Transverse colon (tissue), 4 donors: ENCODE measurements around the gene NUMBL. TPM values are rescaled to one million over a fixed set of nuclear protein-coding genes. Genes with fewer than 3 reads are reported as not detected.

Source experiments
- DNase-seq: peaks from one replicate; pipeline ENCODE4 v3.0.0-alpha.2; 2019
- H3K27ac ChIP-seq, 4 donors: fragments of 200-600 bp; sonication (generic); 2 replicates each; pipeline ENCODE4 v1.5.1; 2016 to 2018; ENCODE audit warnings: inconsistent platforms in 4 of 4
- H3K27me3 ChIP-seq: fragments of 200-600 bp; sonication (generic); 2 replicates; pipeline ENCODE4 v1.5.1; 2017; ENCODE audit warnings: inconsistent platforms
- H3K36me3 ChIP-seq, 4 donors: fragments of 200-600 bp; sonication (generic); 2 replicates each; pipeline ENCODE4 v1.5.1; 2017 to 2019; ENCODE audit warnings: inconsistent platforms in 4 of 4
- H3K4me1 ChIP-seq, 4 donors: fragments of 200-600 bp; sonication (generic); 2 replicates each; pipeline ENCODE4 v1.5.1; 2017 to 2020; ENCODE audit warnings: inconsistent platforms in 4 of 4
- H3K4me3 ChIP-seq, 4 donors: fragments of 200-600 bp; sonication (generic); 1 replicate in 1 of 4; 2 replicates in 3 of 4; pipeline versions ENCODE4 v1.5.1 to v1.6.1; 2017 to 2019; ENCODE audit warnings: inconsistent platforms in 4 of 4
- H3K9me3 ChIP-seq, 2 donors: fragments of 200-600 bp; sonication (generic); 2 replicates each; pipeline ENCODE4 v1.5.1; 2017 to 2019; ENCODE audit warnings: inconsistent platforms in 2 of 2
- CTCF ChIP-seq, 5 experiments: fragments of 200-600 bp in 3 of 5; fragments of 450-650 bp in 2 of 5; sonication (generic) in 3 of 5; IDR thresholded peaks; 1 replicate in 2 of 5; 2 replicates in 3 of 5; pipeline ENCODE4 v1.5.1; 2016 to 2017; ENCODE audit warnings: antibody characterized with exemption in 5 of 5, inconsistent platforms in 3 of 5, mild to moderate bottlenecking in 2 of 5, moderate library complexity in 1 of 5
- EP300 ChIP-seq: sonication (generic); formaldehyde crosslinking; IDR thresholded peaks from one replicate; pipeline ENCODE4 v1.6.1; 2017; ENCODE audit warnings: antibody characterized with exemption, low read depth
- POLR2A ChIP-seq: fragments of 450-650 bp; IDR thresholded peaks from one replicate; pipeline ENCODE4 v1.6.1; 2016; ENCODE audit warnings: antibody characterized with exemption, mild to moderate bottlenecking, moderate library complexity
- POLR2AphosphoS5 ChIP-seq, 3 donors: sonication (generic); formaldehyde crosslinking; IDR thresholded peaks; one replicate each; pipeline ENCODE4 v1.6.1; 2016; ENCODE audit warnings: antibody characterized with exemption in 3 of 3
- WGBS, 2 donors: methylation state at CpG; one replicate each; pipeline ENCODE4 v1.1.5; 2018; ENCODE audit warnings: low coverage in 1 of 2; 5-methylcytosine and 5-hydroxymethylcytosine counted together
- in situ Hi-C, 4 donors: fragments of 200-750 bp; cut with MboI; loops; one replicate each; pipeline versions ENCODE4 v1.15.0 to v1.15.1; 2017; ENCODE audit warnings: low sequenced_read_pairs in 3 of 4, low pct_ligation_motif_present in 1 of 4, low pct_unique_long_range_greater_than_20kb in 1 of 4
- intact Hi-C: fragments of 100-400 bp; cut with DNase I; formaldehyde crosslinking; loops from one replicate; pipeline ENCODE4 v1.15.1; 2023; ENCODE audit warnings: low total_unique reads
- total RNA-seq, 4 donors: library from RNA; depleted of rRNA; stranded (reverse); fragments of >200 nt; gene quantifications; one replicate each; pipeline ENCODE4 v1.1.0, GENCODE V29; 2016

Gene NUMBL
- total RNA-seq, 4 donors from 2014 or later = 9.0 to 44.9 (median 20.4) TPM

- Histone ChIP-seq H3K4me1 (peaks cover 6 to 31% (median 24%) of the 10 kb centered on the region in 4 donors), H3K9me3 (no peaks in the 10 kb centered on the region), H3K4me3 (no peak overlapping the region), H3K36me3 (peaks cover 0 to 48% (median 22%) of the 10 kb centered on the region in 4 donors), H3K27me3 (no peaks in the 10 kb centered on the region), H3K27ac (no peak overlapping the region)
- in situ Hi-C loops (loop anchor here in 1 of 4 donors (25.0 kb wide), 1 partner anchor 87 kb away; no protein-coding TSS in a partner anchor), intact Hi-C loops (no loop called here)
- TF ChIP-seq POLR2A (no peak), POLR2AphosphoS5 (IDR thresholded peaks at IDR 0.05) (no peak), CTCF (IDR thresholded peaks at IDR 0.05) (no peak), EP300 (no peak)
- no peak for DNase-seq
- 68 to 99% methylated on average over 3 of the region's 3 CpGs for WGBS, 2 donors
These were observed 34.4 kb upstream of the NUMBL start for GRCh38 chr19:40724855-40725254.

DNA sequence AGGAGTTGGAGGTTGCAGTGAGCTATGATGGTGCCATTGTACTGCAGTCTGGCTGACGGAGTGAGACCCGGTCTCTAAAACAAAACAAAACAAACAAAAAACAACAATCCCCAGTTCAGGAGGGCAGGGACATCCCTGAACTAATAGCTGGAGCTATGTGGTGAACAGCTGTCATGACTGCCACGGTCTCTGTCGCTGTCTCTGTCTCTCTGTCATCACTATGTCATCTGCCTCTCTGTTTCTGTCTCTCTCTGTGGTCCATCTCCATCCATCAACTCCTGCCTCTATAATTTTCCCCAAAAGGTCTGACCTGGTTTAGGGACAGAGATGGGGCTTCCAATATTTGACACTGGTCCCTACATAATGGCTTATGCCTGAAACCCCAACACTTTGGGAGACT, 33.9 kb upstream of the NUMBL start:
- Histone ChIP-seq H3K4me1 (peaks cover 11 to 36% (median 30%) of the 10 kb centered on the region in 4 donors), H3K9me3 (no peaks in the 10 kb centered on the region), H3K4me3 (no peak overlapping the region), H3K36me3 (peaks cover 0 to 42% (median 19%) of the 10 kb centered on the region in 4 donors), H3K27me3 (no peaks in the 10 kb centered on the region), H3K27ac (no peak overlapping the region)
- WGBS, 2 donors = 92 to 93% methylated on average over 3 to 4 of the region's 4 CpGs
- intact Hi-C loops (no loop called here), in situ Hi-C loops (loop anchor here in 1 of 4 donors (25.0 kb wide), 1 partner anchor 88 kb away; no protein-coding TSS in a partner anchor)
- TF ChIP-seq POLR2AphosphoS5 (IDR thresholded peaks at IDR 0.05) (no peak), POLR2A (no peak), EP300 (no peak), CTCF (IDR thresholded peaks at IDR 0.05) (no peak)
- no peak for DNase-seq

DNA sequence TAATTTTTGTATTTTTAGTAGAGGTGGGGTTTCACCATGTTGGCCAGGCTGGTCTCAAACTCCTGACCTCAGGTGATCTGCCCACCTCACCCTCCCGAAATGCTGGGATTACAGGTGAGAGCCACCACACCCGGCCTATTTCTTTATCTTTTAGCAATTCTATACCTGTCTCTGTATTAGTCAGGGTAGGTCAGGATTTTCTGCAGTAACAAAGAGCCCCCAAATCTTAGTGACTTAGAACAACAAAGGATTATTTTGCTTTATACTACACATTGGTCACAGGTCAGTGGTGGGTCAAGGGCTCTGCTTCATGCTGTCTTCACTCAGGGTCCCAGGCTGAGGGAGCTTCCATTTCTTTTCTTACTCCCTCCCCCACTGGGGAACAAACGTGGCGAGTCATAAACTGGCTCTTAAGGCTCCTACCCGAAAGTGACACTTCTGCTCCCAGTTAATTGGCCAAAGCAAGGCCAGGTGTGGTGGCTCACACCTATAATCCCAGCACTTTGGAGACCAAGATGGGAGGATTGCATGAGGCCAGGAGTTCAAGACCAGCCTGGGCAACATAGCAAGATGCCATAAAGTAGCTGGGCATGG, 33.3 kb upstream of the NUMBL start:
- TF ChIP-seq EP300 = no peak
- WGBS, 2 donors = 86 to 100% methylated on average over 2 to 5 of the region's 5 CpGs
- Histone ChIP-seq H3K9me3 (no peaks in the 10 kb centered on the region), H3K4me1 (peaks cover 12 to 40% (median 35%) of the 10 kb centered on the region in 4 donors), H3K36me3 (peaks cover 0 to 37% (median 19%) of the 10 kb centered on the region in 4 donors), H3K4me3 (no peak overlapping the region), H3K27ac (no peak overlapping the region), H3K27me3 (no peaks in the 10 kb centered on the region)
- no peak for DNase-seq
- intact Hi-C loops (no loop called here), in situ Hi-C loops (loop anchor here in 1 of 4 donors (25.0 kb wide), 1 partner anchor 89 kb away; no protein-coding TSS in a partner anchor)

GRCh38 chr19:40721936-40722661, 31.6 kb upstream of the NUMBL start:
- TF ChIP-seq CTCF (IDR thresholded peaks at IDR 0.05) (no peak), POLR2AphosphoS5 (IDR thresholded peaks at IDR 0.05) (no peak), POLR2A (no peak), EP300 (no peak)
- peaks cover 12 to 53% (median 41%) of the 10 kb centered on the region in 4 donors for H3K4me1 ChIP-seq
- WGBS, 2 donors = 73 to 82% methylated on average over 5 to 9 of the region's 9 CpGs
- intact Hi-C loops (no loop called here), in situ Hi-C loops (loop anchor here in 1 of 4 donors (25.0 kb wide), 1 partner anchor 90 kb away; no protein-coding TSS in a partner anchor)
- no peaks in the 10 kb centered on the region for H3K27me3 ChIP-seq
- peak overlapping the region; percentile 94 to 99 (median 98) for H3K27ac ChIP-seq
- peaks cover 0 to 21% (median 11%) of the 10 kb centered on the region in 4 donors for H3K36me3 ChIP-seq
- DNase-seq = no peak
- H3K4me3 ChIP-seq = peak overlapping the region in 1 of 4 donors; percentile 96
- no peaks in the 10 kb centered on the region for H3K9me3 ChIP-seq
